GM11168 (cell line): Measurements from ENCODE around the gene PLEKHG1.

ENCODE experiments used
- in situ Hi-C: fragments of 300-500 bp; cut with MboI; formaldehyde crosslinking; loops from one replicate; pipeline ENCODE4 v1.12.0; 2022; ENCODE audit warnings: low sequenced_read_pairs; ENCODE audit not compliant: unreplicated experiment

PLEKHG1 gene

DNA sequence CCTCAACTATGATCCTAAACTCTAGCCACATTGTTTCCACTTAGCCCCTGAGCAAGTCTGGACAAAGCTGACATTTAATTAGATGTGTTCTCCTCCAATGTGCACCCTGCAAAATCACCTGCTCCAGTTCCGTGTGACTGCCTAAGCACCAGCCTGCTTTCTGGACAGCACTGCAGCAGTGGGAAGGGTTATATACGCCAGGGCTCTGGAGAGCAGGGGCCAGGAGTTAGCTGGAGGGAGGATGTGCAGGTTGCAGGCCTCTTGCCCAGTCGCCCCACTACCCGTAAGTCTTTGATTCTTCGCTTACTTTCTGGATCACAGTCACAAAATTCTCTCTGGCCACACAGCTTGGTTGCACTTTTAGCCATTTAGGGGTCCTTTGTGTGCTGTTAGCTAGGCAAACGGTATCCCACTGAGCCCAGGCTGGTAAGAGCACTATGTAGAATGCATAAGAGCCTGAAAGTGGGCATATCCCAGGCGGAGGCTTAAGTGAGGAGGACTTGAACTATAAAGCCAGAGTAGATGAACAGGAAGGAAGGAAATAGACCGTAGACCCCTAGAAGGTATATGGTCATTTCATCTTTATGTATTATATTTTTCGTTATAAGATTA, 10.7 kb upstream of the PLEKHG1 start:
- in situ Hi-C loops, result no loop called here

DNA sequence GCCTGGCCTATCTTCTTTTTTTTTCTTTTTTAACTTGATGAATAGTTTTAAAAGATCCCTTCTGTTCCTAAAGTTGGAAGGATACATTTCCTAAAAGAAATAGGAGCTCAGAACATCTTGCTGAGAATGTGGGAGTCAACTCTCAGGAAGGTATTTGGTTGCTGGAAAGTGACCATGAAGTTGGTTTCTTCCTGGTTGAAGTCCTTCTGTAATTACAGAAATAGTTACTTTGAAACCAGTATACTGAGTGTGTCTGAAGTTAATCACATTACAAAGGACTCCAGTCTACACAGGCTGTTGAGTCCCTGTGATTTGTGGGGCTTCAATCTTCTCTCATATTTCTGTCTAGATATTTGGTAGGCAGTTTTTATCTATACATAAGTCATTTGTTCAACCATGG, 9.8 kb upstream of the PLEKHG1 start:
- in situ Hi-C loops, result no loop called here

DNA sequence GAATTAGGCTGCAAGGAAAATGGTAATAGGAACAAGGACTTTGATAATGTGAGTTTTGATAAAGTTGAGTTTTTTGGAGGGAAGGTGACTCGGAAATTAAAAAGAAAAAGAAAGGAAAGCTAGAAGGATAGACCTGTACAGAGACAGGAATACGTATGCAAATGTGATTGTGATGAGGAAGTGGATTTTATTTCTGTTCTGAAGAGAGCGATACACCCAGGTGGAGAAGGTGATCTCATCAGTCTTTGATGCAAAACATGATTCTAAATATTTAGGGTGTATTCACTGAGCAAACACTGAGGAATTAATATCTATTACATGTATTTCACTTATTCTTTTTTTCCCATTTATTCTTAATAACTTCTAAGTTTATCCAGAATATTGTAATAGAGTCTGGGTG, 9.2 kb upstream of the PLEKHG1 start:
- in situ Hi-C loops, result no loop called here

DNA sequence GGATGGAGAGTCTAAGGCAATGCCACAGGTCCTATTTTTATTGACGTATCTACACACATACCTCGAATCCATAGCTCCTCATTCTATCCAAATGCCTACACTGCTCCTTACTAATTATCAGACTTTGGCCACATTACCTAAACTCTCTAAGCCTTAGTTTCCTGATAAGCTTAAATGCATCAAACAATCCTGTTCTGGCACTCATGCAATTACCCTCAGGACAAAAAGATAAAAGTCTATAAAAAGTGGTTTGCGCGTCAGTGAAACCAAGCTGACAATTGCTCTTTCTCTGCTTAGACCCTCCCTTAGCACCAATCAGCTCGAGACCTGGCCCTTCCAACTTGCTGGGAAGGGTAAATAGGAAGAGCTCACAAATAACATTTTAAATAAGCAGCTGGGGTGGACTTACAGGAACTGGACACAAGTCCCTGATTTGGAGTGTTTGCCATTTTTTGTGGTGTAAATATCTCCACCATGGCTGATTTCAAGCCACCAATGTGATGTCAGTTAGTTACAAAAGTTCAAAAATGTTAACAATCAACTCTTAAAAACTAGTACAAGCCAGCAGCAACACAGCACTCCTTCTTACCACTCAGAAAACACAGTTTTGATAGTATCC, 7.2 kb upstream of the PLEKHG1 start:
- in situ Hi-C loops, result no loop called here

DNA sequence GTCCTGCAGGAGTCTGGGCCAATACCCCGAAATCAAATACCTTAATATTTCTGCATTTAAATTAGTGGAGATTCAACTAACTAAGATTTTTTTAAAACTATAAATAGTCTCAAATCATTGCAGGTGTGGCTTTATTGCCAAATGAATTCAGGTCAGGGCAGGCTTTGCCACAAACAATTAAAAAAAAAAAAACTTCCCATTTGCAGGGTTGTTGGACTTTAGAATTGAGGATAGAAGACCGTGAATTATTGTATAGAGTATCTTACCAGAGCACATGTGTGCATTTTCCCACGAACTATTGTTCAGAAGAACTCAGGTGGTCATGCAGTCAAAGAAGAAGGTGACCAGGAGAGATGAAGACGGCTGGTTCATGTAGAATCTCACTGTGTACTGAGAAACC, 6.6 kb upstream of the PLEKHG1 start:
- in situ Hi-C loops, result no loop called here

DNA sequence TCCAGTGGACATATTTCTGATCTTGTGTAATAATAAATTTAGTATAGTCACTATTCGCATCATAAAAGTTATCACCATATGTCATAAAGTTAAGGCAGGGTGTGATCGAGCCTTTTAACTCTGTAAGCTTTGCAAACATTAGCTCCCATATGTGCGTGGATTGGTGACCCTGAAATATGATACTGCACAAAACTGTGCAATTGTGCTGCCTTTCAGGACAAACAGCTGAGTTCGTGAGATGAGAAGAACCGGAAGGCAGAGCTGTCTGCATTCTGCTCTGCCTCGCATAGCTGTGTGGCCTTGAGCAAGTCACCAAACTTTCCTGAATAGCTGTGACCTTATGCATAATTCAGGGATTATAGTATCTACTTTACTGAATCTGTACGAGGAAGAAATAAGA, 3.2 kb upstream of the PLEKHG1 start:
- in situ Hi-C loops, result no loop called here

DNA sequence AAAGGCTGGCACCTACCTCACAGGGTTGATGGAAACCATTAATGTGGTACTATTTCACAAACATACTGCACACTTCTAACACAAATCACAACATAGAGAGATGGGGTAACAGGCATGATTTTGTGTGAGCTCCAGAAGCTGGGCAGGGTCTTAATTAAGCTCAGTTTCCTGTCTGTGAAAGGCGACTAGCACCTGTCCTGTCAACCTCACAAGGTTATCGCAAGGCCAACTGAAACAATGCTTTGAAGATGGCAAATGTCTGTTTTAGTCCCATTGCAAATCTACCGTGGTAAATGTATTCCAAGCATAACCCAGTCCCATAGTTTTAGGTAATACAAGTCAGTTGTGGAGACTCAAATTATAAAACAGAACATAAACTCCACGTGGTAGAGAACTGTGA, 1.3 kb upstream of the PLEKHG1 start:
- in situ Hi-C loops, result no loop called here

DNA sequence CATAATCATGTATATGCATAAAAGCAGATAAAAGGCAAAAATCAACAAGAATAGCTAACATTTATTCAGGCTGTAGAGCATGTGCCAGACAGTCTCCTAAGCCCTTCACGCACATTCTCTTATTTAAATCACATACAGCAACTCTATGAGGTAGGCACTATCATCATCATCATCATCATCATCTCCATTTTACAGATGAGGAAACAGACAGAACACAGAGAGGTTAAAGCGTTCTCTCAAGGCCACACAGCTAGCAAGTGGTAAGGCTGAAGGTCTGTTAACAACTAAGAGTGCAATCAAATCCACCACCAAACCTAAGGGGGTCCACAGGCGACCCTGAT, 857 bp upstream of the PLEKHG1 start:
- in situ Hi-C loops, result no loop called here

DNA sequence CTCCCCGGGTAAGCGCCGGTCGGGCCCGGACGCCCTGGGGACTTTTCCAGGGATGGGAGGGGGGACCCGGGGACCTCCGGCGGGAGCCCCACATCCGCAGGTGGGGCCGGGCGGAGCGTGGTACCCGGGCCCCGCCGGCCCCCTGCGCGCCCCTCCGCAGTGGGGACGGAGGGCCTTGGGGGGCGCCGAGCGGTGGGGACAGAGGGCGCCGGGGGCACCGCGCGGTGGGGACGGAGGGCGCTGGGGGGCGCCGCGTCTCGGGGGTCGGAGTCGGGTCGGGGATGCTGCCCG, 270 bp downstream of the PLEKHG1 start:
- in situ Hi-C loops, result no loop called here

DNA sequence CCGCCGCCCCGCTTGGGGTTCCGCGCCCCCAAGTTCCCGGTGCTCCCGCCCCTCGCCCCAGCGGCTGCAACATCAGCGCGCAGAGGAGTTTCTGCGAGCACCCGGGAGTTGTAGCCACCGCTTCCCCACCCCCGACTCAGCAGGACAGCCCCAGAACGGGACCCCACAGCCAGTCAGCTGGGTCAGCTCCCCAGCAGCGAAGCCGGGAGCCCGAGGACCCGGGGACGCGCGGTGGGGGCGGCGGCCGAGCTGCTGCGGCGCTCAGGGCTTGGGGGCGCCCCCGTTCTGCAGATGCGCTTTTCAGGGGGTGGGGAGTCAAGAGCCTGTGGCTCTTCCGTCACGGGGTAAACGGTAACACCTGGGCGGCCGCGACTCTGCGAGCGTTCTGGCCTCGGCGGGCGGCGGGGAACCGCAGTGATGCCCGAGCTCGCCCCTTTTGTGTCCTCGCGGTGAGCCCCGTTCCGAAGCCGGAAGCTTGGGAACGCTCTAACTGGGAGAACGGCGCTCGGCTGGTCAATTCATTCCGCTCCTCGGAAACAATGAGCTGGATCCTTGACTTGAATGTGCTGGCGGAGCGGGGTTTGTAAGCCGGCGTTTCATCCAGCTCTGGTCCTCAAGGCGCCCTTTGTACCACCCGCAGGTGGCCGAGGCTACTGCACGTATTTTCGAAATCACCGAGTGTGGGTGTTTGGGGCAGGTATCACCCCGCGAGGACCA, 774 bp downstream of the PLEKHG1 start:
- in situ Hi-C loops, result no loop called here

DNA sequence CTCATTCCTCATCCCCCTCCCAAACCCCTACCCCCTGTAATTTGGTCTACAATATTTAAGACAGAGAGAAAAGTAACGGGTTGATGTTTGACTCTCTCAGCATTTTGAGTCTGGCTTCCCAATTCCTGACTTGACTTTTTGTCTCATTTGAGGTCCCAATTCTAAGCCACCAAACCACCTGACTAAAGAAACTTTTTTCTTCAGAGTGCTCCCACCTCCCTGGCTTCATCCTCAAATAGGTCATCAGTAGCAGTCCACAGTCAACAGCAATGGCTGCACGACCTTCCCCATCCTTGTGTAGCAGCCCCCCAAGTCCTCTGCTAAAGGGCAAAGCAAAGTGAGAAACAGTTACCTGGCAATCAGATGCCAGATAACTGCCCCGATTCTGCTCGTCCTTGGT, 1.8 kb downstream of the PLEKHG1 start:
- in situ Hi-C loops, result no loop called here

DNA sequence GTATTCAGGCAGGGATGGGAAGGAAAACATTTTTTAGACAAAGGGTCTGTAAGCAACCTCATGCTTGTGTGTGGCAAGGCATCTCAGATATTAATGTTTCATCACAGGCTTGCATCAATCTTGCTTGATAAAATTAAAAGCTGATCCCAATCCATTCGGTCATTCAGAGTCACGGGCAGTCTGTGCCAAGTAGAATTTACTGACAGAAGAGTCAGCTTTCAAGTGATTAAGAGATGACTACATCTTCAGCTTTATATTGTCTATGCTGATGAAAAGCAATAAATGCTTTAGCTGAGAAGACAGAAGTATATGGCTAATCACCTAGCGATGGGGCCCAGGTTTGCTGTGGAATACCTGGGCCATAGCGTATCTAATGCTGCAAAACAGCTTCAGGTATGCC, 3.5 kb downstream of the PLEKHG1 start:
- in situ Hi-C loops, result no loop called here

DNA sequence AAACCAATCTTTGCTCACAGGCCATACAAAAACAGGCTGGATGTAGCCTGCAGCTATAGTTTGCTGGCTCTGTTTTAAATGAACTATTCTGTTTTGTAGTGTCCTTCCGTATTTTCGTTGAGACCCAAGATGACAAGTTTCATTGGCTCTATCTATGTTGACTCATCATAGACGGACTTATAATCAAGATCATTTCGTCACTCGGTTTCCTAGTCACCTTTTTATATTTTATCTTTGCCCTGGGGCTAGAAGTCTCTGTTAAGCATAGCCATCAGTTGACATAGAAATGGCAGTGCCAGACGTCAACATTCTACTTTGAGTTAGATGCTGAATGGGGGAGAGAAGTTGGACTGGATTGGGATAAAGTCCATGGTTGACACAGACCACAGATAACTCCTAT, 4.8 kb downstream of the PLEKHG1 start:
- in situ Hi-C loops, result no loop called here

DNA sequence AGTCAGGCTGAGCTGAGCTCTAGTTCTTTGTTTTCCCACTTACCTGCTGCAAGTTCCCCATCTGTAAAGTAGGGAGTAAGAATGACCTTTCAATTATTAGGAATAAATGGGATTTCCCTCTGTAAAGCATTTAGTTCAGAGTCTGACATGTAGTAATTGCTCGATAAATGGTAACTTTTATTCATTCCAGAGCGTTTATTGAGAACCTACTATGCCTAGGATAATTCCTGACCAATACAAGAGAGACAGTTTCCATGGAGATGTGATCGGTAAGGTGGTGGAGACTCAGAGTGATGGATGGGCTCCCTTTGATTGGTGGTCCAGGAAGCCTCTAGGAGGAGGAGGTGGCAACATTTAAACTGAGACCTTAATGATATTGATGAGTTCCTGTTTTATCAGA, 5.6 kb downstream of the PLEKHG1 start:
- in situ Hi-C loops, result no loop called here

DNA sequence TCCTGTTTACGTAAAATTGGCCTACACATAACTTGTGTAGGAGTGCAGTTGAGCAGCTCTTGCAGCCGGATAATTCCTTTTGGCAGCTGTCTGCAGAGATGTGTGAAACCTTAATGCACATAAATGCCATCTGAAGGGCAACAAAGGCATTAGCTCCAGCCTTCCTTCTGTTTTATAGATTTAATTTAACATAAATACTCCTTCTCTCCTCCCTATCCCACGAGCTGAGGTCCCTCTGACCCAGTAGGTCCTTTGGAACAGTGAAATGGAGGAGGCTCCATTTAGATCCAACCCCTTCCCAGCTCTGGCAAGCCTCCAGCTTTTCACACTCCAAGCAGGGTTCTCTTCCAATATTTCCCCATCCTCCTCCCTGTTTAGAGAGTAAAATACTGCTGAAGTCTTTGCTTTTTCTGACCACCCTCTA, 6.5 kb downstream of the PLEKHG1 start:
- in situ Hi-C loops, result no loop called here

DNA sequence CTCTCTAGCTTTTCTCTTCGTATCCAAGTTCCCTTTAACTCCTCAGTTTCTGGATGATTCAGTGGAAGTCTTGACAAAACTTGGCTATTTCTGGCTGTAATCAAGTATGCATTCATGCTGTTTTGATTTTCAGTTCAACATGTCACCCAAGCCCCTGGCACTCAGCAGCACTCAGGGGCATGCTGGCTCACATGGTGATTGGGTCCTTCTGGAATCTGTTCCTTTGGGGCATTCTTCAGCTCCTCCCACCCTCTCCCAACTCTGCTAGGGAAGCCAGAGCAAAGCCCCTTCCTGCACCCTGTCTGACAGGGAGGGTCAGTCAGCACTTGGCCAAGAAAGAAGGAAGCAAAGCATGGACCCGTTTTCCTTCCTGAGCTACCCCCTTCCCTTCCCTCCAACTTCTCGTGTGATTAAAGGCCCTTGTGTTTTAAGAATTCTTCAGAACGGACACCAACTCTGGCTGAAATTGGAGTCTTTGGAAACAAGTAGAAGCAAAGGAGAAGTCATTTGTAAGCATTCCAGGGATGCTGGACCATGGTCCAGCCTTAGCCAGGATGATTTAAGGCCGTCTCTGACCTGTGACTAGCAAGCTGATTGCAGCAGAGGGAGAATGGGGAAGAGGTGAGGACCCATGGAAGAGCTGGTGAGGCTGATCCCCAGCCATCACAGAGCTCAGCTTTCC, 7.1 kb downstream of the PLEKHG1 start:
- in situ Hi-C loops, result no loop called here

DNA sequence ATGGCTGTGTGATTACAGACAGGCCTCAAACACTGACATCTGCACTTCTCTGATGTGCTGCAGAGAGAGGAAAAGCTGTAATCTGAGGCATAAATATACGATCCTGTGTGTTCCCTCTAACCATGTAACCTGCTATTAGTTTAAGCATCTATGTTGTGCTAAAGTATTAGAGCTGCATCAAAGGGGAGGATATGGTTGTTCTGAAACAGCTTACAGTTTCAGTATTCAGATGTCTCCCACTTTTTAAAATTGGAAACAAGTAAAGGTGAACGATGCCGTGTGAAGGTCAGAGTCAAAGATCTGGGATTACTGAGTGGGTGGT, 7.6 kb downstream of the PLEKHG1 start:
- in situ Hi-C loops, result no loop called here

DNA sequence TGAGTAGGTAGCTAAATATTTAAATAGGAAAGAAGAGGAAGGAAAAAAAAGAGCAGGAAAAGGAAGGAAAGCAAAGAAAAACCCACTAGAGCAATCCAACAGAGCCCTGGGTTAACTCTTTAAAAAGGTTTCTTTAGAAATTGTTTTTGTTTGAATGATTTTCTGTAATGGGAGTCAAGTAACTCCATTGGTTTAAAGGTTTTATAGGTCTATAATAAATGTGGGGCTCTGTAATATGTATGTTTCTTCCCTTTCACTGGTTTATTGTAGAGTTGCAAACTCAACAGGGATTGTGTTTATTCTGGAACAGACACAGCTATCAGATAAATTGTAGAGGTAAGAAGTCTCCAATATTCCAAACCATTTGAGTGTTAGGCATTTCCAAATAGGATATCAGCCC, 10.9 kb downstream of the PLEKHG1 start:
- in situ Hi-C loops, result no loop called here

DNA sequence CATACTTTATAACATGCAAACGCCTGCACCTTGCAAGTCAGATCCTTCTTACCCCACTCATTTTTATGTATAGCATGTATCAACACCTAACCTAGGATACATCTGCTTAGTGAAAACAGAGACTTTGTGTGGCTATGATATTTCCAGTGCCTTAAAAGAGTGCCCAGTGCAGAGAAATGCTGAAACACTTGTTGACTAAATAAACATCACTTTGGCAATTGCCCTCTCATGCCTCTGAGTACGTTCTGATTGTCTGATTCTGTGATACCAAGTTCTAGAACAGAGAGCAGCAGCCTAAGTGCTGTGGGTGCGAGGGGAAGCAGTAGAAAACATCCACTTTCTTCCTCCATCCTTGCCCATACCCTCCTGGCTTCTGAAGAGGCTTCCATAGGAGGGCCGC, 13.6 kb downstream of the PLEKHG1 start:
- in situ Hi-C loops, result no loop called here

DNA sequence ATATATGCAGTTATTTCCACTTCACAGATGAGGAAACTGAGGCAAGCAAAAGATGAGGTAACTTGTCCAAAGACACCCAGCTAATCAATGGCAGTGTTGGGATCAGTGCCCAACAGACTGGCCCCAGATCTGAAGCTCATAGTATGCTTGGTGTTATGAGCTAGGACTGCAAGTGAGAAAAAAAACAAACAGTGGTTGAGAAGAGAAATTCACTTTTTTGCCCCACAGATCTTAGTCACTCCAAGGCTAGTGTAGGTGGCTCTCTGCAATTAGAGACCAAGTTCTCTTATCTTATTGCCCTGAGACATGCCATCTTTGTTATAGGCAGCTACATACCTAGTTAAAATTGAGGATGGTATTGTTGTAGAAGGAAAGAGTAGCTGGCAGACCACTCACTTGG, 16.3 kb downstream of the PLEKHG1 start:
- in situ Hi-C loops, result no loop called here

DNA sequence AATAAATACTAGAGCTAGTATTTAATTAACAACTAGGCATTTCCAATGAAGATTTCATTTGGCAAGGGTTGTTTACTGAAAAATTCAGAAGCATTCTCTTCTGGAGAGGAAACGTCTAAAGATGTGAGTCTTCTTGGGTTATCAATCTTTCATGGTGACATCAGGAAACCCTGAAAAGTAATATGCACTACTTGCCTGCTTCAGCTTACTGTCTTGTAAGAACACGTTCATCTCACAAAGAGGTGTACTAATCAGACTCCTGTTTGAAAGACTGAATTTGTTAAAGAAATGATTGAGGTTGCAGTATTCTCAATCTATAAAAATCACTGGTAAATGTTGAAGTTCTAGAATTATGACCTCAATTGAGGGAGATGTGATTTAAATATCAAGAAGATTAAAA, 16.9 kb downstream of the PLEKHG1 start:
- in situ Hi-C loops, result no loop called here

DNA sequence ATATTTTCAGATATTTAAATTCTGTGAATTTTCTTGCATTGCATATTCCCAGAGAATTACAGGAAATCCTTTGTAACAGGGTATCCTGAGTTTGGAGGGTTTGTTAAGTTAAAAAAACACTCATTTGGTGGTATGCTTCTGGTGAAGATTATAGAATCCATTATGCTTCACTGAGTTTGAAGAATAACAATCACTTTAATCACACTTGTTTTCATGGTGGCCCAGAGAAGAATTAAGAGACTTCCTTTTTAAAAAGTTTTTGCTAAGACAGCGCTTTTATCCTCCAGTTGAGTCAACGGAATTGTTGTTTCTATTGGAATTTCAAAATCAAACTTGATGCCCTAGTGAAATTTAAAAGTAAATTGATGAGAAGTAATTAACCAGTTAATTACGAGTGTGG, 17.4 kb downstream of the PLEKHG1 start:
- in situ Hi-C loops, result no loop called here
